ENCODE measurements around the gene AGER. TPM values are rescaled to one million over a fixed set of nuclear protein-coding genes. Genes with fewer than 3 reads are reported as not detected.

The AGER gene
- total RNA-seq, 2 donors from 2014 or later, result 29.8 to 35.2 TPM

DNA sequence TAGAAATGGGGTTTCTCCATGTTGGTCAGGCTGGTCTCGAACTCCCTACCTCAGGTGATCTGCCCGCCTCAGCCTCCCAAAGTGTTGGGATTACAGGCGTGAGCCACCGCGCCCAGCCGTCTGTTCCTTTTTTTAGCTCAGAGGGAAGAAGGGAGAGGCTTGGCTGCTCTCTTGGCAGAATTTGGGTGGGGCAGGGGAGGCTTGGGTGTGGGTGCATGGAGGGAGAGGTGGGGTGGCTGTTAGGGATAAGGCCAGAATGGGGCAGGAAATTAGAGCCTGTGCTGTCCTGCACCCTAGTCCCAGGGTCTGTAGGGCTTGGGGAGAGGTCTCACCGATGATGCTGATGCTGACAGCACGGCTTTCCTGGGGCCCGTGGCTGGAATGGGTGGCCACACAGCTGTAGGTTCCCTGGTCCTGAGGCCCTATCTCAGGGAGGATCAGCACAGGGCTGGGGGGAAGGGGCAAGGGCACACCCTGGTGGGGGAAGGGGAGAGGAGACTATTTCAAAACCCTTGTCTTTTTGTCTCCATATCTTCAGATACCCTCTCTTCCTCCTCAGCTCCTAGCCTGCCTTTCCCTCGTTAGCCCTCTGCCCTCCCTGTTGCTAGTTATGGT, 2.0 kb downstream of the AGER start:
- peaks cover 40% of the 10 kb centered on the region for H3K36me3 Mint-ChIP-seq (ENCODE audit: low read depth)
- H3K27me3 ChIP-seq (ENCODE audit: control insufficient read depth, insufficient read depth, low read length, poor library complexity, severe bottlenecking), result no peaks in the 10 kb centered on the region

DNA sequence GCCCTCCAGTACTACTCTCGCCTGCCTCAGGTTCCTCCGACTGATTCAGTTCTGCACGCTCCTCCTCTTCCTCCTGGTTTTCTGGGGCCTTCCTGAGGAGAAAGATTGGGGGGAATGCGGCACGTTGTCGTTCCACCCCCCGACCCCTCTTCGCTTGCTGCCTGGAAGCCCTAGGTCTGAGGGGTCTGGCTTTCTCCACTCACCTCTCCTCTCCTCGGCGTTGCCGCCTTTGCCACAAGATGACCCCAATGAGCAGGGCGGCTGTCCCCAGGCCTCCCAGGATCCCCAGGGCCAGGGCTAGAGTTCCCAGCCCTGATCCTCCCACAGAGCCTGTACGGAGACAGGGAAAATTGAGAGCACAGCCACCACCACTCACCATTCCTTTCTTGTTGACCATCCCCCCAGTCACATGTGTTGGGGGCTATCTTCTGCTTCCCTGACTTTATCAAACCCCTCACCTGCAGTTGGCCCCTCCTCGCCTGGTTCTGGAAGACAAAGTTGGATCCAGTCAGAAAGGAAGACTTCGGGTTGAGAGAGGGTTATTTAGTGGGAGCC, 2.8 kb downstream of the AGER start:
- TF ChIP-seq, protein P1, sequence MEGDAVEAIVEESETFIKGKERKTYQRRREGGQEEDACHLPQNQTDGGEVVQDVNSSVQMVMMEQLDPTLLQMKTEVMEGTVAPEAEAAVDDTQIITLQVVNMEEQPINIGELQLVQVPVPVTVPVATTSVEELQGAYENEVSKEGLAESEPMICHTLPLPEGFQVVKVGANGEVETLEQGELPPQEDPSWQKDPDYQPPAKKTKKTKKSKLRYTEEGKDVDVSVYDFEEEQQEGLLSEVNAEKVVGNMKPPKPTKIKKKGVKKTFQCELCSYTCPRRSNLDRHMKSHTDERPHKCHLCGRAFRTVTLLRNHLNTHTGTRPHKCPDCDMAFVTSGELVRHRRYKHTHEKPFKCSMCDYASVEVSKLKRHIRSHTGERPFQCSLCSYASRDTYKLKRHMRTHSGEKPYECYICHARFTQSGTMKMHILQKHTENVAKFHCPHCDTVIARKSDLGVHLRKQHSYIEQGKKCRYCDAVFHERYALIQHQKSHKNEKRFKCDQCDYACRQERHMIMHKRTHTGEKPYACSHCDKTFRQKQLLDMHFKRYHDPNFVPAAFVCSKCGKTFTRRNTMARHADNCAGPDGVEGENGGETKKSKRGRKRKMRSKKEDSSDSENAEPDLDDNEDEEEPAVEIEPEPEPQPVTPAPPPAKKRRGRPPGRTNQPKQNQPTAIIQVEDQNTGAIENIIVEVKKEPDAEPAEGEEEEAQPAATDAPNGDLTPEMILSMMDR (conservative IDR thresholded peaks at IDR 0.05), result no peak
- Mint-ChIP-seq H3K27me3 (ENCODE audit: insufficient read depth) (no peaks in the 10 kb centered on the region), H3K4me3 (no peak overlapping the region), H3K36me3 (ENCODE audit: low read depth) (peaks cover 32% of the 10 kb centered on the region), H3K27ac (peak overlapping the region; percentile 39), H3K9me3 (no peaks in the 10 kb centered on the region), H3K4me1 (peaks cover 34% of the 10 kb centered on the region)
- 82 to 96% methylated on average over 4 to 15 of the region's 15 CpGs for WGBS, 2 experiments (ENCODE audit: insufficient coverage in 1 of 2, insufficient read length in 1 of 2)
- DNase-seq, result no peak
- H3K36me3 ChIP-seq (ENCODE audit: control insufficient read depth, insufficient read depth, low read length), result peaks cover 13% of the 10 kb centered on the region
- no peaks in the 10 kb centered on the region for H3K4me1 ChIP-seq (ENCODE audit: control insufficient read depth, insufficient read depth, low read length)
- H3K27ac ChIP-seq (ENCODE audit: low read depth, low read length), result no peak overlapping the region
- H3K4me3 ChIP-seq (ENCODE audit: low read length), result no peak overlapping the region
- H3K9ac ChIP-seq (ENCODE audit: extremely low read depth, low read length, poor library complexity, severe bottlenecking), result no peak overlapping the region
- no peaks in the 10 kb centered on the region for H3K27me3 ChIP-seq (ENCODE audit: control insufficient read depth, insufficient read depth, low read length, poor library complexity, severe bottlenecking)
- no peaks in the 10 kb centered on the region for H3K9me3 ChIP-seq (ENCODE audit: control insufficient read depth, low read length)

More for the DNA sequence above, 2.0 kb downstream of the AGER start:
- H3K36me3 ChIP-seq (ENCODE audit: control insufficient read depth, insufficient read depth, low read length), result peaks cover 20% of the 10 kb centered on the region
- Mint-ChIP-seq H3K4me3 (no peak overlapping the region), H3K27ac (peak overlapping the region; percentile 75), H3K27me3 (ENCODE audit: insufficient read depth) (no peaks in the 10 kb centered on the region), H3K9me3 (no peaks in the 10 kb centered on the region), H3K4me1 (peaks cover 30% of the 10 kb centered on the region)
- no peaks in the 10 kb centered on the region for H3K4me1 ChIP-seq (ENCODE audit: control insufficient read depth, insufficient read depth, low read length)
- H3K27ac ChIP-seq (ENCODE audit: low read depth, low read length), result no peak overlapping the region
- H3K4me3 ChIP-seq (ENCODE audit: low read length), result no peak overlapping the region
- no peak overlapping the region for H3K9ac ChIP-seq (ENCODE audit: extremely low read depth, low read length, poor library complexity, severe bottlenecking)
- DNase-seq, result no peak
- 95 to 100% methylated on average over 2 to 10 of the region's 10 CpGs for WGBS, 2 experiments (ENCODE audit: insufficient coverage in 1 of 2, insufficient read length in 1 of 2)
- TF ChIP-seq, protein P1 (conservative IDR thresholded peaks at IDR 0.05), result peak; percentile 49
- no peaks in the 10 kb centered on the region for H3K9me3 ChIP-seq (ENCODE audit: control insufficient read depth, low read length)

DNA sequence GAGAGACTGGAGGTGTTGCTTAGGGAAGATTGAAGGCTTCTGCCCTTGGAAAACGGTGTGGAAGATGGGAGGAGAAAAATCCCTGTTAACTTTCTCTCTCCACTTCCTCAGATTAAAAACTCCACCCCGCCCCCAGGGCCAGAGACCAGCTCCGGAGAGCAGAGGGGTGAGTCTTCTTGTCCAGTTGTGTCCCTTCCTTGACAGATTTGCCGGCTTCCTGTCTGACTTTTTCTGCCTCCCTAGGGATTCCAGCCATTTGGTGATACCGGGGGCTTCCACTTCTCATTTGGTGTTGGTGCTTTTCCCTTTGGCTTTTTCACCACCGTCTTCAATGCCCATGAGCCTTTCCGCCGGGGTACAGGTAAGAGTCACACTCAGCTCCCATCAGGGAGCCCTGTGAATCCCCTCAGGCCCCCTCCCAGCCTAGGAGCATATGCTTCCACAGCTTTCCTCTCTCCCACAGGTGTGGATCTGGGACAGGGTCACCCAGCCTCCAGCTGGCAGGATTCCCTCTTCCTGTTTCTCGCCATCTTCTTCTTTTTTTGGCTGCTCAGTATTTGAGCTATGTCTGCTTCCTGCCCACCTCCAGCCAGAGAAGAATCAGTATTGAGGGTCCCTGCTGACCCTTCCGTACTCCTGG, 4.2 kb downstream of the AGER start:
- Mint-ChIP-seq H3K4me1 (peaks cover 32% of the 10 kb centered on the region), H3K36me3 (ENCODE audit: low read depth) (peaks cover 24% of the 10 kb centered on the region), H3K27me3 (ENCODE audit: insufficient read depth) (no peaks in the 10 kb centered on the region), H3K9me3 (no peaks in the 10 kb centered on the region), H3K27ac (no peak overlapping the region), H3K4me3 (peak overlapping the region; percentile 78)
- H3K27ac ChIP-seq (ENCODE audit: low read depth, low read length), result no peak overlapping the region
- no peak overlapping the region for H3K9ac ChIP-seq (ENCODE audit: extremely low read depth, low read length, poor library complexity, severe bottlenecking)
- no peak for DNase-seq
- H3K27me3 ChIP-seq (ENCODE audit: control insufficient read depth, insufficient read depth, low read length, poor library complexity, severe bottlenecking), result no peaks in the 10 kb centered on the region
- H3K4me3 ChIP-seq (ENCODE audit: low read length), result peak overlapping the region; percentile 97
- H3K4me1 ChIP-seq (ENCODE audit: control insufficient read depth, insufficient read depth, low read length), result no peaks in the 10 kb centered on the region
- WGBS, 2 experiments (ENCODE audit: insufficient coverage in 1 of 2, insufficient read length in 1 of 2), result 95 to 97% methylated on average over 5 to 10 of the region's 10 CpGs
- H3K9me3 ChIP-seq (ENCODE audit: control insufficient read depth, low read length), result no peaks in the 10 kb centered on the region
- peaks cover 13% of the 10 kb centered on the region for H3K36me3 ChIP-seq (ENCODE audit: control insufficient read depth, insufficient read depth, low read length)
- TF ChIP-seq, protein P1 (conservative IDR thresholded peaks at IDR 0.05), result no peak

All from endodermal cell (in vitro differentiated cells).